GM12878 (cell line): Measurements from ENCODE around the gene HEXIM1. TPM values are rescaled to one million over a fixed set of nuclear protein-coding genes. Genes with fewer than 3 reads are reported as not detected.

Experiments
- BHLHE40 ChIP-seq, 2 experiments: fragments of 450-650 bp in 1 of 2; IDR thresholded peaks; 2 replicates each; pipeline ENCODE4 v1.6.1; 2011 to 2017; ENCODE audit warnings: low read depth in 2 of 2, borderline replicate concordance in 1 of 2, improper control_type of control experiment in 1 of 2, low read length in 1 of 2, mild to moderate bottlenecking in 1 of 2
- DPF2 ChIP-seq: fragments of 450-650 bp; IDR thresholded peaks from 2 replicates; pipeline ENCODE4 v1.6.1; 2017; ENCODE audit warnings: mild to moderate bottlenecking
- EP300 ChIP-seq, 2 experiments: fragments of 150-350 bp in 1 of 2; IDR thresholded peaks; 2 replicates each; pipeline ENCODE4 v1.6.1; 2011 to 2012; ENCODE audit warnings: low read depth in 2 of 2, low read length in 2 of 2, borderline replicate concordance in 1 of 2, improper control_type of control experiment in 1 of 2, inconsistent platforms in 1 of 2; ENCODE audit not compliant: control insufficient read depth in 1 of 2
- EZH2 ChIP-seq: IDR thresholded peaks from 2 replicates; pipeline ENCODE4 v1.6.1; 2012; ENCODE audit warnings: low read depth, mild to moderate bottlenecking, control low read depth, inconsistent platforms, low read length, borderline replicate concordance; ENCODE audit not compliant: control insufficient read depth
- FOS ChIP-seq: IDR thresholded peaks from 3 replicates; pipeline ENCODE4 v1.6.1; 2011; ENCODE audit warnings: borderline replicate concordance; ENCODE audit not compliant: insufficient read length; ENCODE audit errors: extremely low read depth
- GATAD2B ChIP-seq: fragments of 450-650 bp; conservative IDR thresholded peaks from 2 replicates; pipeline ENCODE4 v1.6.1; 2017; ENCODE audit warnings: low read depth, mild to moderate bottlenecking, moderate library complexity
- HCFC1 ChIP-seq: fragments of 150-350 bp; IDR thresholded peaks from 2 replicates; pipeline ENCODE4 v1.6.1; 2014; ENCODE audit warnings: low read length
- IRF4 ChIP-seq: IDR thresholded peaks from 2 replicates; pipeline ENCODE4 v1.6.1; 2011; ENCODE audit warnings: low read depth, low read length
- LARP7 ChIP-seq: fragments of 450-650 bp; IDR thresholded peaks from 2 replicates; pipeline ENCODE4 v1.6.1; 2017; ENCODE audit warnings: mild to moderate bottlenecking
- PML ChIP-seq: IDR thresholded peaks from 2 replicates; pipeline ENCODE4 v1.6.1; 2012; ENCODE audit warnings: low read length, inconsistent platforms
- RAD21 ChIP-seq: IDR thresholded peaks from 2 replicates; pipeline ENCODE4 v1.6.1; 2011; ENCODE audit warnings: mild to moderate bottlenecking, low read depth, low read length, moderate library complexity; ENCODE audit not compliant: insufficient read depth
- SIN3A ChIP-seq: IDR thresholded peaks from 2 replicates; pipeline ENCODE4 v1.6.1; 2012; ENCODE audit warnings: low read depth, low read length, improper control_type of control experiment
- SRF ChIP-seq, 2 experiments: IDR thresholded peaks; 2 replicates each; pipeline ENCODE4 v1.6.1; 2011; ENCODE audit warnings: low read depth in 2 of 2, low read length in 2 of 2, mild to moderate bottlenecking in 1 of 2, moderate library complexity in 1 of 2
- TAF1 ChIP-seq: IDR thresholded peaks from 2 replicates; pipeline ENCODE4 v1.6.1; 2011; ENCODE audit warnings: mild to moderate bottlenecking, low read depth, low read length, borderline replicate concordance
- YY1 ChIP-seq: IDR thresholded peaks from 2 replicates; pipeline ENCODE4 v1.6.1; 2011; ENCODE audit warnings: low read depth, mild to moderate bottlenecking, low read length
- ZBTB11 ChIP-seq: fragments of 450-650 bp; formaldehyde crosslinking; IDR thresholded peaks from 2 replicates; pipeline ENCODE4 v1.5.0; 2022; ENCODE audit warnings: mild to moderate bottlenecking, missing genetic modification characterization
- ZBTB33 ChIP-seq: fragments of 450-650 bp; IDR thresholded peaks from 2 replicates; pipeline ENCODE4 v1.6.1; 2017; ENCODE audit warnings: mild to moderate bottlenecking
- ZNF207 ChIP-seq: fragments of 450-650 bp; IDR thresholded peaks from 2 replicates; pipeline ENCODE4 v1.6.1; 2014; ENCODE audit warnings: antibody characterized with exemption, mild to moderate bottlenecking, borderline replicate concordance
- ZNF217 ChIP-seq: fragments of 450-650 bp; IDR thresholded peaks from 2 replicates; pipeline ENCODE4 v1.6.1; 2017; ENCODE audit warnings: antibody characterized with exemption, mild to moderate bottlenecking
- ZNF687 ChIP-seq: fragments of 450-650 bp; IDR thresholded peaks from 2 replicates; pipeline ENCODE4 v1.6.1; 2017; ENCODE audit warnings: mild to moderate bottlenecking, moderate library complexity
- polyA plus RNA-seq, 11 experiments: library from polyadenylated mRNA; depleted of rRNA in 4 of 11; unstranded in 6 of 11; stranded (reverse) in 5 of 11; fragments of >200 nt; fragmentation: Nextera tagmentation in 4 of 11; fragmentation: Illumina TruSeq in 1 of 11; extraction: Ambion mirVana in 4 of 11; extraction: Trizol in 1 of 11; gene quantifications; 1 replicate in 1 of 11; 2 replicates in 10 of 11; pipeline versions ENCODE4 v1.2.1 to v1.2.3, GENCODE V29; 2011 to 2016; ENCODE audit warnings: inconsistent platforms in 2 of 11, missing spikeins in 2 of 11, low read depth in 1 of 11
- total RNA-seq, 4 experiments: library from RNA; depleted of rRNA in 3 of 4; stranded (reverse); fragments of >200 nt in 3 of 4; fragmentation: Illumina TruSeq in 1 of 4; extraction: Trizol in 1 of 4; gene quantifications; 2 replicates each; pipeline versions ENCODE4 v1.2.1 to v1.2.3, GENCODE V29; 2013 to 2021

HEXIM1 gene
- total and polyA plus RNA-seq, 10 of the 15 experiments (the other 5 are each of a cell fraction or from before 2014, with no cell fraction given), result 1.9 to 24.1 (median 9.0) TPM

- TF ChIP-seq ZBTB11 (CRISPR knock-in tag), result peak; percentile 83
- TF ChIP-seq TAF1, result peak; percentile 99
- TF ChIP-seq YY1, result peak; percentile 52; the same call in 1 of the 2 replicates
- TF ChIP-seq SRF (IDR thresholded peaks at IDR 0.05; ENCODE audit: low read depth in 2 of 2, low read length in 2 of 2), result peak in 1 of 2 experiments; percentile 49; a peak in 1 of 4 replicates
- peak; percentile 13 to 14; a peak in 1 of 4 replicates for TF ChIP-seq EP300 (IDR thresholded peaks at IDR 0.05; ENCODE audit: borderline replicate concordance in 1 of 2, control insufficient read depth in 1 of 2, low read depth in 2 of 2, low read length in 2 of 2)
- no peak for TF ChIP-seq ZNF217
- TF ChIP-seq ZNF207, result peak; percentile 58; the same call in 1 of the 2 replicates
- TF ChIP-seq ZBTB33, result peak; percentile 50; the same call in 1 of the 2 replicates
- TF ChIP-seq ZNF687, result no peak; the same call in 1 of the 2 replicates
- TF ChIP-seq HCFC1, result peak; percentile 94
- TF ChIP-seq GATAD2B, result peak; percentile 98
- no peak for TF ChIP-seq RAD21
- TF ChIP-seq PML, result peak; percentile 100
- TF ChIP-seq DPF2, result peak; percentile 69
- TF ChIP-seq BHLHE40 (IDR thresholded peaks at IDR 0.05; ENCODE audit: borderline replicate concordance in 1 of 2, low read depth in 2 of 2, low read length in 1 of 2), result no peak
- TF ChIP-seq FOS, result no peak
- TF ChIP-seq EZH2, result no peak
- peak; percentile 97 for TF ChIP-seq LARP7
- TF ChIP-seq SIN3A, result no peak; the same call in none of the 2 replicates
- peak; percentile 73 for TF ChIP-seq IRF4
Measured at GRCh38 chr17:45148183-45149036, at the start of gene HEXIM1 (continued).
